Muscle of back (tissue), 10 donors: ENCODE results near the gene HSPB3. TPM values are rescaled to one million over a fixed set of nuclear protein-coding genes. Genes with fewer than 3 reads are reported as not detected.

Experiments
- polyA plus RNA-seq, 10 donors: library from polyadenylated mRNA; unstranded; fragments of 120-200 nt; gene quantifications; one replicate each; pipeline ENCODE4 v1.2.1, GENCODE V29; 2013; ENCODE audit not compliant: insufficient read length in 10 of 10

HSPB3 gene
- polyA plus RNA-seq, 10 donors: 72.3 to 178 (median 126) TPM

Other genes with a start within 250 kb of the HSPB3 start
- gene ARL15, start 145.1 kb upstream of the HSPB3 start, polyA plus RNA-seq: 10 to 100 TPM; 22.5 to 30.3 (median 27.3) TPM
- 10 to 100 TPM; 27.1 to 40.3 (median 34.6) TPM for gene SNX18, start 62.1 kb downstream of the HSPB3 start, polyA plus RNA-seq